HCT116 (cell line): ENCODE data around the gene TAF11. TPM values are rescaled to one million over a fixed set of nuclear protein-coding genes. Genes with fewer than 3 reads are reported as not detected.

ENCODE experiments used
- ATAC-seq: fragments of 200-7000 bp; cut with Tn5 transposase; 2 replicates; pipeline ENCODE4 v1.9.1; 2020; ENCODE audit warnings: mild to moderate bottlenecking, moderate library complexity
- Bru-seq: library from RNA; stranded (reverse); fragments of 400-500 nt; gene quantifications from one replicate; lab custom pipeline; 2021; lab: Mats Ljungman, UMichigan
- BruChase-seq, 2 experiments: library from RNA; stranded (reverse); fragments of 400-500 nt; gene quantifications; one replicate each; lab custom pipeline; 2021; lab: Mats Ljungman, UMichigan
- BruUV-seq: library from RNA; stranded (reverse); fragments of 400-500 nt; replicated peaks from 2 replicates; lab custom pipeline; 2021; lab: Mats Ljungman, UMichigan
- CTCF ChIA-PET: fragments of 300-600 bp; sonication (Branson Sonifier 250); formaldehyde crosslinking; loops from one replicate; lab custom pipeline; 2021; ENCODE audit warnings: antibody characterized with exemption; lab: Charles Lee
- POLR2A ChIA-PET: fragments of 300-600, 350-600 bp; sonication (Branson Sonifier 250); formaldehyde crosslinking; loops from one replicate; lab custom pipeline; 2021; ENCODE audit warnings: antibody characterized with exemption; lab: Charles Lee
- RAD21 ChIA-PET, 2 experiments: fragments of 300-600 bp; sonication (Branson Sonifier 250); formaldehyde crosslinking; loops; one replicate each; lab custom pipeline; 2023; ENCODE audit warnings: low total read pairs in 2 of 2; ENCODE audit not compliant: uncharacterized antibody in 2 of 2, unreplicated experiment in 2 of 2, low non-redundant PET in 1 of 2; lab: Charles Lee
- DNase-seq: peaks from one replicate; pipeline ENCODE4 v3.0.0-alpha.2; 2010; ENCODE audit warnings: low read depth, low spot score
- H2AFZ ChIP-seq: fragments of 200-600 bp; shearing (Covaris generic), sonication (generic); 2 replicates; pipeline ENCODE4 v1.6.1; 2017; ENCODE audit warnings: low read depth, mixed run types, mixed read lengths, antibody characterized with exemption, low read length; ENCODE audit not compliant: poor library complexity, severe bottlenecking
- H3K27ac ChIP-seq: 2 replicates; pipeline ENCODE4 v1.5.1; 2012; ENCODE audit warnings: low read depth, low read length
- H3K27me3 ChIP-seq: fragments of 200-600 bp; sonication (generic); 2 replicates; pipeline ENCODE4 v1.6.1; 2016; ENCODE audit warnings: mixed run types, low read length, mixed read lengths; ENCODE audit not compliant: insufficient read depth
- H3K36me3 ChIP-seq, 2 experiments: fragments of 200-500 bp in 1 of 2; fragments of 200-600 bp in 1 of 2; sonication (Bioruptor generic) in 1 of 2; sonication (generic) in 1 of 2; 2 replicates each; pipeline versions ENCODE4 v1.5.1 to v1.6.1; 2014 to 2016; ENCODE audit warnings: low read length in 2 of 2, inconsistent platforms in 1 of 2, mixed read lengths in 1 of 2, mixed run types in 1 of 2; ENCODE audit not compliant: insufficient read depth in 2 of 2, control insufficient read depth in 1 of 2
- H3K4me1 ChIP-seq, 2 experiments: fragments of 200-600 bp in 1 of 2; sonication (generic) in 1 of 2; 2 replicates each; pipeline versions ENCODE4 v1.5.1 to v1.6.1; 2012 to 2017; ENCODE audit warnings: low read length in 2 of 2, inconsistent platforms in 1 of 2, mild to moderate bottlenecking in 1 of 2, mixed read lengths in 1 of 2, mixed run types in 1 of 2, moderate library complexity in 1 of 2; ENCODE audit not compliant: insufficient read depth in 2 of 2, control insufficient read depth in 1 of 2
- H3K4me2 ChIP-seq: fragments of 200-600 bp; sonication (generic); 2 replicates; pipeline ENCODE4 v1.6.1; 2017; ENCODE audit warnings: mixed run types, low read length, mixed read lengths
- H3K4me3 ChIP-seq, 2 experiments: fragments of 200-600 bp in 1 of 2; sonication (generic) in 1 of 2; replicated peaks in 1 of 2; 2 replicates each; pipeline ENCODE4 v1.5.1; 2011 to 2016; ENCODE audit warnings: low read length in 2 of 2, control low read depth in 1 of 2, low read depth in 1 of 2, mild to moderate bottlenecking in 1 of 2, mixed read lengths in 1 of 2, mixed run types in 1 of 2
- H3K79me2 ChIP-seq: fragments of 200-600 bp; sonication (generic); 2 replicates; pipeline ENCODE4 v1.6.1; 2017; ENCODE audit warnings: mild to moderate bottlenecking, mixed run types, low read length, moderate library complexity, mixed read lengths; ENCODE audit not compliant: insufficient read depth
- H3K9ac ChIP-seq: fragments of 200-600 bp; sonication (generic); 2 replicates; pipeline ENCODE4 v1.6.1; 2016; ENCODE audit warnings: low read length, mixed read lengths
- H3K9me2 ChIP-seq: fragments of 200-600 bp; sonication (generic), shearing (Covaris generic); 2 replicates; pipeline ENCODE4 v1.6.1; 2017; ENCODE audit warnings: mixed run types, mild to moderate bottlenecking, moderate library complexity; ENCODE audit not compliant: insufficient read depth
- H3K9me3 ChIP-seq, 2 experiments: fragments of 200-500 bp in 1 of 2; fragments of 200-600 bp in 1 of 2; sonication (Bioruptor generic) in 1 of 2; sonication (generic) in 1 of 2; 2 replicates each; pipeline ENCODE4 v1.6.1; 2014 to 2017; ENCODE audit warnings: low read length in 2 of 2, mixed read lengths in 2 of 2, inconsistent platforms in 1 of 2, low read depth in 1 of 2, mild to moderate bottlenecking in 1 of 2, mixed run types in 1 of 2, moderate library complexity in 1 of 2; ENCODE audit not compliant: control insufficient read depth in 1 of 2, insufficient read depth in 1 of 2
- H4K20me1 ChIP-seq: fragments of 200-600 bp; sonication (generic), shearing (Covaris generic); 2 replicates; pipeline ENCODE4 v1.6.1; 2017; ENCODE audit warnings: mixed run types, mild to moderate bottlenecking, moderate library complexity; ENCODE audit not compliant: insufficient read depth
- CBX3 ChIP-seq: IDR thresholded peaks from 2 replicates; pipeline ENCODE4 v1.6.1; 2012; ENCODE audit warnings: low read depth
- CEBPB ChIP-seq: IDR thresholded peaks from 2 replicates; pipeline ENCODE4 v1.6.1; 2012; ENCODE audit warnings: low read depth
- EGR1 ChIP-seq: IDR thresholded peaks from 2 replicates; pipeline ENCODE4 v1.6.1; 2012; ENCODE audit warnings: low read depth
- ELF1 ChIP-seq: IDR thresholded peaks from 2 replicates; pipeline ENCODE4 v1.6.1; 2012; ENCODE audit warnings: low read depth, borderline replicate concordance
- EZH2 ChIP-seq: fragments of 200-600 bp; sonication (generic); IDR thresholded peaks from 2 replicates; pipeline ENCODE4 v1.6.1; 2017; ENCODE audit warnings: antibody characterized with exemption, mixed run types
- EZH2phosphoT487 ChIP-seq: fragments of 200-600 bp; IDR thresholded peaks from 2 replicates; pipeline ENCODE4 v1.6.1; 2018; ENCODE audit warnings: antibody characterized with exemption, borderline replicate concordance
- JUND ChIP-seq: IDR thresholded peaks from 2 replicates; pipeline ENCODE4 v1.6.1; 2012
- POLR2A ChIP-seq: IDR thresholded peaks from 2 replicates; pipeline ENCODE4 v1.7.0; 2011; ENCODE audit warnings: borderline replicate concordance; ENCODE audit not compliant: insufficient read depth, insufficient read length; ENCODE audit errors: extremely low read depth
- POLR2AphosphoS5 ChIP-seq: IDR thresholded peaks from 2 replicates; pipeline ENCODE4 v1.6.1; 2011; ENCODE audit warnings: mild to moderate bottlenecking, low read depth, low read length, moderate library complexity
- RAD21 ChIP-seq: IDR thresholded peaks from 2 replicates; pipeline ENCODE4 v1.6.1; 2012; ENCODE audit warnings: low read depth, mild to moderate bottlenecking
- SIN3A ChIP-seq: IDR thresholded peaks from 2 replicates; pipeline ENCODE4 v1.6.1; 2012; ENCODE audit warnings: low read depth
- SP1 ChIP-seq: IDR thresholded peaks from 2 replicates; pipeline ENCODE4 v1.6.1; 2012; ENCODE audit warnings: low read depth
- SRF ChIP-seq: IDR thresholded peaks from 2 replicates; pipeline ENCODE4 v1.6.1; 2012; ENCODE audit warnings: low read depth
- TCF7L2 ChIP-seq: IDR thresholded peaks from 2 replicates; pipeline ENCODE4 v1.7.0; 2011; ENCODE audit warnings: borderline replicate concordance, inconsistent platforms; ENCODE audit not compliant: insufficient read depth, insufficient read length; ENCODE audit errors: extremely low read depth
- YY1 ChIP-seq: IDR thresholded peaks from 2 replicates; pipeline ENCODE4 v1.6.1; 2011; ENCODE audit warnings: low read length, low read depth, moderate library complexity, mild to moderate bottlenecking; ENCODE audit not compliant: insufficient replicate concordance; ENCODE audit errors: extremely low read depth
- ZNF274 ChIP-seq: fragments of 200-500 bp; sonication (Bioruptor generic); IDR thresholded peaks from 2 replicates; pipeline ENCODE4 v1.6.1; 2014; ENCODE audit warnings: mild to moderate bottlenecking, low read depth, low read length, inconsistent platforms
- intact Hi-C: fragments of 100-400 bp; cut with micrococcal nuclease; formaldehyde crosslinking; loops from 2 replicates; pipeline ENCODE4 v1.10.0; 2022
- long read RNA-seq: library from polyadenylated mRNA; unstranded; transcript quantifications from one replicate; pipeline ENCODE4 v2.0.0, GENCODE V29; 2021; ENCODE audit not compliant: unreplicated experiment
- polyA plus RNA-seq: library from polyadenylated mRNA; unstranded; fragments of >200 nt; gene quantifications from 2 replicates; pipeline ENCODE4 v1.2.1, GENCODE V29; 2012; ENCODE audit warnings: missing spikeins
- total RNA-seq: library from RNA; stranded (reverse); gene quantifications from one replicate; pipeline ENCODE4 v1.2.1, GENCODE V29; 2021; ENCODE audit not compliant: unreplicated experiment
- TF ChIP-seq, protein P1 (sequence below): IDR thresholded peaks from 2 replicates; pipeline ENCODE4 v1.6.1; 2012
- TF ChIP-seq, protein P2 (sequence below), 3 experiments: fragments of 200-600 bp in 1 of 3; sonication (generic) in 1 of 3; IDR thresholded peaks in 2 of 3; conservative IDR thresholded peaks in 1 of 3; 2 replicates each; pipeline ENCODE4 v1.5.1; 2012 to 2017; ENCODE audit warnings: low read depth in 2 of 3, low read length in 2 of 3, antibody characterized with exemption in 1 of 3, borderline replicate concordance in 1 of 3, control low read depth in 1 of 3, mild to moderate bottlenecking in 1 of 3, mixed read lengths in 1 of 3, mixed run types in 1 of 3, moderate library complexity in 1 of 3; ENCODE audit not compliant: insufficient read depth in 1 of 3
- TF ChIP-seq, protein P3 (sequence below): IDR thresholded peaks from 2 replicates; pipeline ENCODE4 v1.6.1; 2012
- TF ChIP-seq, protein P4 (sequence below): IDR thresholded peaks from 2 replicates; pipeline ENCODE4 v1.6.1; 2011; ENCODE audit warnings: mild to moderate bottlenecking, low read length, moderate library complexity; ENCODE audit not compliant: insufficient replicate concordance; ENCODE audit errors: extremely low read depth

Gene TAF11, protein sequence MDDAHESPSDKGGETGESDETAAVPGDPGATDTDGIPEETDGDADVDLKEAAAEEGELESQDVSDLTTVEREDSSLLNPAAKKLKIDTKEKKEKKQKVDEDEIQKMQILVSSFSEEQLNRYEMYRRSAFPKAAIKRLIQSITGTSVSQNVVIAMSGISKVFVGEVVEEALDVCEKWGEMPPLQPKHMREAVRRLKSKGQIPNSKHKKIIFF
- total RNA-seq, result 23.7 TPM
- 12.3 and 16.2 TPM in 2 replicates for polyA plus RNA-seq
- Bru-seq, nascent RNA, result percentile 85 among the genes with signal in this experiment
- BruChase-seq, experiment 1, labeled RNA remaining after a 6-hour chase, result percentile 85 among the genes with signal in this experiment
- BruChase-seq, experiment 2, labeled RNA remaining after a 2-hour chase, result percentile 93 among the genes with signal in this experiment
- long read RNA-seq, transcript TAF11-201 (5 exons, 1,580 nt), result major isoform, 25 of 44 reads
- long read RNA-seq, partial matches to known transcripts, result 12 of 44 reads
- long read RNA-seq, other reads (novel, unspliced or antisense), result 6 of 44 reads

DNA sequence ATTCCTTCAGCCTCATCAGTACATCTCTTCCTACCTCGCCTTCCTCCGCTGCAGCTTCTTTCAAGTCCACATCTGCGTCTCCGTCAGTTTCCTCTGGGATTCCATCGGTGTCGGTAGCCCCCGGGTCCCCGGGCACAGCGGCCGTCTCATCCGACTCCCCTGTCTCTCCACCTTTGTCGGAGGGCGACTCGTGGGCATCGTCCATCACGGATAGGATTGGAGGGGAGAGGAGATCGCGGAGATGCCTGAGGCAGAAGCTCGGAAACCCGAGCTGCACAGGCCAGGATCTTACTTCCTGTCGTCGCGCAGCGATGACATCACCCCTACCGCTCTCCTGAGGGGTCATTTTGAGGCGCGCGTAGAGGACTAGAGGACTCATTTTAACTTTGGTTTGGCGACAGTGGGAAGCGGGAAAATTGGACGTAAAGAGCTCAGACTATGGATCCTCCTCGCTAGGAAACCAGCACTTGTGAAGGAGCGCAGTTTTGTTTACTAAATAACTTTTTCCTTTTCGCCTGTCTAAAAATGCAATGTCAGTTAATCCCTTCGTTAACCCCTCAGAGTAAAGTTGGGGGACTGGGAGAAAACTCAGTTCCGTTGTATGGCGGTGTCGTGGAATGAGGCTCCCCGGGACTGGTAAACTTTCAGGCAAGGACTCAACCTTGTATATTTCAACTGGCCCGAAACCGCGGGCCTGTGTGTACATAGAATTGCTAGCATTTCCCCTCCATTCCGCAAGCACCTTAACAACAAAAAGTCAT, at the start of gene TAF11:
Gene TAF11, minus strand, starts transcription at position 290 of the 761 bp plus-strand sequence. Its CDS starts 85 bp downstream, at position 205.
- CTCF ChIA-PET, result interaction anchor here (0.6 to 1.3 kb wide), 3 partner anchors 62 to 428 kb away, joined by 4 read pairs; partner anchors contain the start of gene SNRPC
- H3K9ac ChIP-seq, result peak within 1 kb of the TSS; percentile 84
- H3K79me2 ChIP-seq, result peaks cover 85% of the 10 kb centered on the region
- H3K36me3 ChIP-seq, result no peaks in the 10 kb centered on the region
- H3K9me2 ChIP-seq, result no peaks in the 10 kb centered on the region
- no peaks in the 10 kb centered on the region for H3K27me3 ChIP-seq
- intact Hi-C loops, result loop anchor here (2.0 kb wide), 1 partner anchor 131 kb away; the partner anchor contains the start of gene SNRPC
- TSS peak; percentile 79 for BruUV-seq
- RAD21 ChIA-PET, result interaction anchor here in 1 of 2 experiments (0.8 kb wide), 1 partner anchor 252 kb away, joined by 4 read pairs; no protein-coding TSS in a partner anchor
- no peaks in the 10 kb centered on the region for H3K9me3 ChIP-seq
- H3K27ac ChIP-seq, result peak within 1 kb of the TSS; percentile 65
- peaks cover 10 to 17% of the 10 kb centered on the region in 2 experiments for H3K4me1 ChIP-seq
- H3K4me2 ChIP-seq, result peak within 1 kb of the TSS; percentile 93
- peak within 1 kb of the TSS; percentile 49 for H2AFZ ChIP-seq
- no peaks in the 10 kb centered on the region for H4K20me1 ChIP-seq
- POLR2A ChIA-PET, result interaction anchor here (0.5 to 2.0 kb wide), 7 partner anchors 8 to 131 kb away, joined by 3 to 4 read pairs (median 4); partner anchors contain the start of gene SNRPC
- peak; percentile 92 for DNase-seq
- ATAC-seq, result peak; percentile 80
- H3K4me3 ChIP-seq, result peak within 1 kb of the TSS; percentile 81 to 87
- TF ChIP-seq, protein P1, sequence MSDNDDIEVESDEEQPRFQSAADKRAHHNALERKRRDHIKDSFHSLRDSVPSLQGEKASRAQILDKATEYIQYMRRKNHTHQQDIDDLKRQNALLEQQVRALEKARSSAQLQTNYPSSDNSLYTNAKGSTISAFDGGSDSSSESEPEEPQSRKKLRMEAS, result peak; percentile 83
- TF ChIP-seq SP1, result peak; percentile 85
- TF ChIP-seq ZNF274, result no peak
- TF ChIP-seq POLR2AphosphoS5, result peak; percentile 92
- peak; percentile 91 for TF ChIP-seq SRF
- TF ChIP-seq SIN3A, result peak; percentile 94
- TF ChIP-seq CEBPB, result no peak
- TF ChIP-seq TCF7L2, result peak; percentile 40
- TF ChIP-seq EZH2phosphoT487, result no peak
- TF ChIP-seq EGR1, result no peak
- no peak for TF ChIP-seq JUND
- TF ChIP-seq, protein P2, sequence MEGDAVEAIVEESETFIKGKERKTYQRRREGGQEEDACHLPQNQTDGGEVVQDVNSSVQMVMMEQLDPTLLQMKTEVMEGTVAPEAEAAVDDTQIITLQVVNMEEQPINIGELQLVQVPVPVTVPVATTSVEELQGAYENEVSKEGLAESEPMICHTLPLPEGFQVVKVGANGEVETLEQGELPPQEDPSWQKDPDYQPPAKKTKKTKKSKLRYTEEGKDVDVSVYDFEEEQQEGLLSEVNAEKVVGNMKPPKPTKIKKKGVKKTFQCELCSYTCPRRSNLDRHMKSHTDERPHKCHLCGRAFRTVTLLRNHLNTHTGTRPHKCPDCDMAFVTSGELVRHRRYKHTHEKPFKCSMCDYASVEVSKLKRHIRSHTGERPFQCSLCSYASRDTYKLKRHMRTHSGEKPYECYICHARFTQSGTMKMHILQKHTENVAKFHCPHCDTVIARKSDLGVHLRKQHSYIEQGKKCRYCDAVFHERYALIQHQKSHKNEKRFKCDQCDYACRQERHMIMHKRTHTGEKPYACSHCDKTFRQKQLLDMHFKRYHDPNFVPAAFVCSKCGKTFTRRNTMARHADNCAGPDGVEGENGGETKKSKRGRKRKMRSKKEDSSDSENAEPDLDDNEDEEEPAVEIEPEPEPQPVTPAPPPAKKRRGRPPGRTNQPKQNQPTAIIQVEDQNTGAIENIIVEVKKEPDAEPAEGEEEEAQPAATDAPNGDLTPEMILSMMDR (IDR thresholded peaks at IDR 0.05 in 2 of 3, conservative IDR thresholded peaks at IDR 0.05 in 1 of 3; ENCODE audit: borderline replicate concordance in 1 of 3, insufficient read depth in 1 of 3, low read depth in 2 of 3, low read length in 2 of 3), result no peak
- peak; percentile 96 for TF ChIP-seq ELF1
- TF ChIP-seq, protein P3, sequence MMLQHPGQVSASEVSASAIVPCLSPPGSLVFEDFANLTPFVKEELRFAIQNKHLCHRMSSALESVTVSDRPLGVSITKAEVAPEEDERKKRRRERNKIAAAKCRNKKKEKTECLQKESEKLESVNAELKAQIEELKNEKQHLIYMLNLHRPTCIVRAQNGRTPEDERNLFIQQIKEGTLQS, result no peak
- TF ChIP-seq RAD21, result no peak
- TF ChIP-seq, protein P4, sequence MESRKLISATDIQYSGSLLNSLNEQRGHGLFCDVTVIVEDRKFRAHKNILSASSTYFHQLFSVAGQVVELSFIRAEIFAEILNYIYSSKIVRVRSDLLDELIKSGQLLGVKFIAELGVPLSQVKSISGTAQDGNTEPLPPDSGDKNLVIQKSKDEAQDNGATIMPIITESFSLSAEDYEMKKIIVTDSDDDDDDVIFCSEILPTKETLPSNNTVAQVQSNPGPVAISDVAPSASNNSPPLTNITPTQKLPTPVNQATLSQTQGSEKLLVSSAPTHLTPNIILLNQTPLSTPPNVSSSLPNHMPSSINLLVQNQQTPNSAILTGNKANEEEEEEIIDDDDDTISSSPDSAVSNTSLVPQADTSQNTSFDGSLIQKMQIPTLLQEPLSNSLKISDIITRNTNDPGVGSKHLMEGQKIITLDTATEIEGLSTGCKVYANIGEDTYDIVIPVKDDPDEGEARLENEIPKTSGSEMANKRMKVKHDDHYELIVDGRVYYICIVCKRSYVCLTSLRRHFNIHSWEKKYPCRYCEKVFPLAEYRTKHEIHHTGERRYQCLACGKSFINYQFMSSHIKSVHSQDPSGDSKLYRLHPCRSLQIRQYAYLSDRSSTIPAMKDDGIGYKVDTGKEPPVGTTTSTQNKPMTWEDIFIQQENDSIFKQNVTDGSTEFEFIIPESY, result peak; percentile 77
- TF ChIP-seq CBX3, result peak; percentile 88
- TF ChIP-seq YY1, result peak; percentile 86
- TF ChIP-seq EZH2, result no peak
- TF ChIP-seq POLR2A, result peak; percentile 95
